Panc1 (cell line): ENCODE measurements around the gene CAVIN1. TPM values are rescaled to one million over a fixed set of nuclear protein-coding genes. Genes with fewer than 3 reads are reported as not detected.
A peak's percentile ranks its signal among the peaks of the same experiment; 100 is the strongest.

Experiments used
- ATAC-seq: fragments of 200-7000 bp; cut with Tn5 transposase; 2 replicates; pipeline ENCODE4 v1.9.1; 2020; ENCODE audit warnings: mild to moderate bottlenecking, moderate library complexity
- BruUV-seq: library from RNA; stranded (reverse); fragments of 400-500 nt; replicated peaks from 2 replicates; lab custom pipeline; 2021; lab: Mats Ljungman, UMichigan
- CTCF ChIA-PET: fragments of 300-600 bp; sonication (Branson Sonifier 250); formaldehyde crosslinking; loops from one replicate; lab custom pipeline; 2022; ENCODE audit warnings: antibody characterized with exemption; lab: Charles Lee
- POLR2A ChIA-PET: fragments of 300-600 bp; sonication (Branson Sonifier 250); formaldehyde crosslinking; loops from one replicate; lab custom pipeline; 2022; ENCODE audit warnings: antibody characterized with exemption; lab: Charles Lee
- DNase-seq: peaks from one replicate; pipeline ENCODE4 v3.0.0-alpha.2; 2010; ENCODE audit warnings: low read depth, low spot score
- H3K27ac ChIP-seq: 2 replicates; pipeline ENCODE4 v1.5.1; 2011; ENCODE audit warnings: mild to moderate bottlenecking, low read length, inconsistent platforms
- H3K27me3 ChIP-seq: fragments of 200-500 bp; sonication (Bioruptor generic); 2 replicates; pipeline ENCODE4 v1.6.0; 2014; ENCODE audit warnings: low read length, inconsistent platforms; ENCODE audit not compliant: control insufficient read depth, insufficient read depth
- H3K36me3 ChIP-seq: fragments of 200-500 bp; sonication (Bioruptor generic); 2 replicates; pipeline ENCODE4 v1.5.1; 2014; ENCODE audit warnings: inconsistent platforms, mild to moderate bottlenecking, low read length, moderate library complexity; ENCODE audit not compliant: control insufficient read depth, insufficient read depth
- H3K4me1 ChIP-seq: 2 replicates; pipeline ENCODE4 v1.5.1; 2011; ENCODE audit warnings: inconsistent platforms, mild to moderate bottlenecking, low read length, moderate library complexity; ENCODE audit not compliant: control insufficient read depth, insufficient read depth
- H3K4me3 ChIP-seq, 2 experiments: 2 replicates each; pipeline ENCODE4 v1.5.1; 2011 to 2012; ENCODE audit warnings: low read depth in 2 of 2, low read length in 2 of 2, mild to moderate bottlenecking in 2 of 2, inconsistent platforms in 1 of 2, moderate library complexity in 1 of 2
- H3K9me3 ChIP-seq: fragments of 200-500 bp; sonication (Bioruptor generic); 2 replicates; pipeline ENCODE4 v1.5.1; 2014; ENCODE audit warnings: low read depth, mild to moderate bottlenecking, inconsistent platforms, low read length, moderate library complexity; ENCODE audit not compliant: control insufficient read depth, insufficient read depth
- POLR2AphosphoS5 ChIP-seq: IDR thresholded peaks from 2 replicates; pipeline ENCODE4 v1.6.1; 2012; ENCODE audit warnings: mild to moderate bottlenecking, low read depth, low read length, moderate library complexity
- REST ChIP-seq, 2 experiments: IDR thresholded peaks; 2 replicates each; pipeline ENCODE4 v1.6.1; 2011 to 2012; ENCODE audit warnings: low read depth in 2 of 2, control low read depth in 1 of 2, low read length in 1 of 2, mild to moderate bottlenecking in 1 of 2, moderate library complexity in 1 of 2; ENCODE audit not compliant: insufficient read depth in 1 of 2
- SIN3A ChIP-seq: IDR thresholded peaks from 2 replicates; pipeline ENCODE4 v1.6.1; 2012; ENCODE audit warnings: low read depth, mild to moderate bottlenecking, low read length, moderate library complexity, borderline replicate concordance; ENCODE audit not compliant: insufficient read depth
- TCF7L2 ChIP-seq: IDR thresholded peaks from 2 replicates; pipeline ENCODE4 v1.6.1; 2011; ENCODE audit warnings: mild to moderate bottlenecking, low read depth, low read length, inconsistent platforms
- in situ Hi-C: cut with HindIII; loops from 2 replicates; pipeline ENCODE4 v1.10.0; 2016; ENCODE audit warnings: low sequenced_read_pairs, low pct_unique_long_range_greater_than_20kb
- intact Hi-C: fragments of 100-400 bp; cut with micrococcal nuclease; formaldehyde crosslinking; loops from one replicate; pipeline ENCODE4 v1.10.0; 2022; ENCODE audit not compliant: unreplicated experiment
- total RNA-seq: library from RNA; stranded (reverse); gene quantifications from one replicate; pipeline ENCODE4 v1.2.1, GENCODE V29; 2021; ENCODE audit not compliant: unreplicated experiment
- TF ChIP-seq, protein P1 (sequence below): fragments of 450-650 bp; IDR thresholded peaks from 2 replicates; pipeline ENCODE4 v1.5.1; 2017; ENCODE audit warnings: mild to moderate bottlenecking

The CAVIN1 gene
- total RNA-seq, 1 experiment from 2014 or later, result 315 TPM

DNA sequence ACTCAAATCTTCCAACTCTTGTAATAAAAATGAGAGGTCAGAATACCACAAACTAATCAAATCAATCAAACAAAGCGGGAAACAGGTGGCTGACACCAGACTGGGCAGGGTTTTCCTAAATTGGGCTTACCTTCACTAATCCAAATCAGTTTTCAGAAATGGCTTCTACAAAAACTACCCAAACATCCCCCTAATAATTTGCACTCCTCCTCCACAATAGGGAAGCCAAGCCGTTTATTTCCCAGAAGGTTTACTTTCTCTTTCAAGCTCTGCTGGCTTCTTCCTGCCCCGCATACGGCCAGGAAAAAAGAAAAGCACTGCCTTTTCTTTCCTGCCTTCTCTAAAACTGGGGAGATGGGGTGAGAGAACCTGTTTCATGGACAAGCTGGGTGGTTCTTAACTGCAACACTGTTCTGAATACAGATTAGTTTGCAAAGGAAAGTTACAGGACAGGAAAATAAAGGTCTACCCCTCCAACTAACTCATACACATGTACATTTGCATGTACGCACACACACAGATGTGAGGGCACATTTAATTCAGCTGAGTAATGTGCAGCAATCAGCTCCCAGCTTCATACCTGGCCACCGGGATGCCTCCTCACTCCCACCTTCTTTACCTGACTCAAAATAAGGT is 44.0 kb downstream of the CAVIN1 start:
- H3K36me3 ChIP-seq, result no peaks in the 10 kb centered on the region; the same call in 1 of the 2 replicates
- H3K9me3 ChIP-seq, result no peaks in the 10 kb centered on the region
- H3K4me3 ChIP-seq, result peak overlapping the region; percentile 21 to 34
- TF ChIP-seq REST (IDR thresholded peaks at IDR 0.05; ENCODE audit: insufficient read depth in 1 of 2, low read depth in 2 of 2, low read length in 1 of 2) (no peak), TCF7L2 (no peak), SIN3A (no peak), POLR2AphosphoS5 (no peak)
- TF ChIP-seq, protein P1, sequence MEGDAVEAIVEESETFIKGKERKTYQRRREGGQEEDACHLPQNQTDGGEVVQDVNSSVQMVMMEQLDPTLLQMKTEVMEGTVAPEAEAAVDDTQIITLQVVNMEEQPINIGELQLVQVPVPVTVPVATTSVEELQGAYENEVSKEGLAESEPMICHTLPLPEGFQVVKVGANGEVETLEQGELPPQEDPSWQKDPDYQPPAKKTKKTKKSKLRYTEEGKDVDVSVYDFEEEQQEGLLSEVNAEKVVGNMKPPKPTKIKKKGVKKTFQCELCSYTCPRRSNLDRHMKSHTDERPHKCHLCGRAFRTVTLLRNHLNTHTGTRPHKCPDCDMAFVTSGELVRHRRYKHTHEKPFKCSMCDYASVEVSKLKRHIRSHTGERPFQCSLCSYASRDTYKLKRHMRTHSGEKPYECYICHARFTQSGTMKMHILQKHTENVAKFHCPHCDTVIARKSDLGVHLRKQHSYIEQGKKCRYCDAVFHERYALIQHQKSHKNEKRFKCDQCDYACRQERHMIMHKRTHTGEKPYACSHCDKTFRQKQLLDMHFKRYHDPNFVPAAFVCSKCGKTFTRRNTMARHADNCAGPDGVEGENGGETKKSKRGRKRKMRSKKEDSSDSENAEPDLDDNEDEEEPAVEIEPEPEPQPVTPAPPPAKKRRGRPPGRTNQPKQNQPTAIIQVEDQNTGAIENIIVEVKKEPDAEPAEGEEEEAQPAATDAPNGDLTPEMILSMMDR, result no peak
- POLR2A ChIA-PET, result no interaction called here
- peak; percentile 42; the same call in 1 of the 2 replicates for ATAC-seq
- H3K4me1 ChIP-seq, result peaks cover 44% of the 10 kb centered on the region
- intact Hi-C loops (no loop called here), in situ Hi-C loops (no loop called here)
- H3K27ac ChIP-seq, result peak overlapping the region; percentile 87
- H3K27me3 ChIP-seq, result no peaks in the 10 kb centered on the region
- DNase-seq, result no peak
- no TSS peak for BruUV-seq
- CTCF ChIA-PET, result interaction anchor here (1.2 kb wide), 1 partner anchor 157 kb away, joined by 3 read pairs; no protein-coding TSS in a partner anchor

DNA sequence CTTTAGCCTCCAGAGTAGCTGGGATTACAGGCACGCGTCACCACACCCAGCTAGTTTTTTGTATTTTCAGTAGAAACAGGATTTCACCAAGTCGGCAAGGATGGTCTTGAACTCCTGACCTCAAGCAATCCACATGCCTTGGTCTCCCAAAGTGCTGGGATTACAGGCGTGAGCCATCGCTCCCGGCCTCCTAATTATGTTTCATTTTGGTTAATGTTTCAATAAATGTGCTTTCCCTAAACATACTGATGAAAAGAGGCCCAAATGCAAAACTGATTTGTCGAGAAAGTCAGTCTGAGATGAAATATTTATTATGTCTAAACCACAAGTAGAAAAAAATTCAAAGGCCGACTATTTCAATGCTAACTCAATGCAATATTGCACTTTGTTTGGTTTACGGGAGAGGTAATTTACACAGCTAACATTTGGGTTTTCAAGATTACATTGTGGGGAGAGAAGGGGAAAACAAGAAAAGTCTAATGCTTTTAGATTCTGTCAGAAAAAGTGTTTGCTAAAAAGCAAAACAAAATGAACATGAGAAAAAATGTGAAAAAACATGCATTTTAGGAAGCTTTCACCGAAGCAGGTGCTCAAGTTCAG is 44.6 kb downstream of the CAVIN1 start:
- no peak for TF ChIP-seq TCF7L2
- no peak for TF ChIP-seq POLR2AphosphoS5
- TF ChIP-seq, protein P1, result no peak
- TF ChIP-seq REST (IDR thresholded peaks at IDR 0.05; ENCODE audit: insufficient read depth in 1 of 2, low read depth in 2 of 2, low read length in 1 of 2), result no peak
- TF ChIP-seq SIN3A, result no peak
- POLR2A ChIA-PET, result no interaction called here
- intact Hi-C loops (no loop called here), in situ Hi-C loops (no loop called here)
- Histone ChIP-seq H3K4me3 (no peak overlapping the region; a peak in 2 of 4 replicates), H3K36me3 (no peaks in the 10 kb centered on the region; the same call in 1 of the 2 replicates), H3K4me1 (peaks cover 40% of the 10 kb centered on the region), H3K27me3 (no peaks in the 10 kb centered on the region), H3K27ac (peak overlapping the region; percentile 87), H3K9me3 (no peaks in the 10 kb centered on the region)
- CTCF ChIA-PET, result interaction anchor here (1.2 kb wide), 1 partner anchor 156 kb away, joined by 3 read pairs; no protein-coding TSS in a partner anchor
- ATAC-seq, result no peak
- TSS peak; percentile 23 for BruUV-seq
- DNase-seq, result no peak
